Activated naive CD8-positive, alpha-beta T cell treated with anti-CD3 and anti-CD28 coated beads, Interleukin-2, amount 50 U/mL, for 24 hours (primary cell): Measurements from ENCODE around the gene FAM89A.
A peak's percentile ranks its signal among the peaks of the same experiment; 100 is the strongest.

Experiments used
- ATAC-seq: fragments of 150-1000 bp; cut with Tn5 transposase; one replicate; pipeline ENCODE4 v1.10.0; 2021
- DNase-seq: peaks from one replicate; pipeline ENCODE4 v3.0.0; 2021
- H3K27ac Mint-ChIP-seq: one replicate; pipeline ENCODE4 v1.8.0; 2021; ENCODE audit warnings: mild to moderate bottlenecking, mixed read lengths
- H3K27me3 Mint-ChIP-seq: one replicate; pipeline ENCODE4 v1.8.0; 2021; ENCODE audit warnings: mixed read lengths
- H3K36me3 Mint-ChIP-seq: one replicate; pipeline ENCODE4 v1.8.0; 2021; ENCODE audit warnings: low read depth, mixed read lengths
- H3K4me1 Mint-ChIP-seq: one replicate; pipeline ENCODE4 v1.8.0; 2021; ENCODE audit warnings: mixed read lengths
- H3K4me3 Mint-ChIP-seq: one replicate; pipeline ENCODE4 v1.8.0; 2021; ENCODE audit warnings: mild to moderate bottlenecking, moderate library complexity, mixed read lengths
- H3K9me3 Mint-ChIP-seq: one replicate; pipeline ENCODE4 v1.8.0; 2021; ENCODE audit warnings: mixed read lengths

The FAM89A gene

GRCh38 chr1:230979389-230979716, 60.7 kb downstream of the FAM89A start:
- Mint-ChIP-seq H3K27ac (peak overlapping the region; percentile 94), H3K9me3 (no peaks in the 10 kb centered on the region), H3K4me1 (peaks cover 24% of the 10 kb centered on the region), H3K4me3 (no peak overlapping the region), H3K36me3 (peaks cover 16% of the 10 kb centered on the region), H3K27me3 (no peaks in the 10 kb centered on the region)
- no peak for DNase-seq
- ATAC-seq = no peak

GRCh38 chr1:230978491-230979388, 61.3 kb downstream of the FAM89A start, which contains the start of the genes ARV1 and TTC13:
Gene ARV1 (plus strand): TSS chr1:230979094. CDS start chr1:230979106, 12 bp downstream.
Gene TTC13 (minus strand): TSS chr1:230978861. CDS start chr1:230978830, 31 bp downstream.
- H3K9me3 Mint-ChIP-seq = no peaks in the 10 kb centered on the region
- peaks cover 20% of the 10 kb centered on the region for H3K36me3 Mint-ChIP-seq
- peak within 1 kb of the TSS; percentile 94 for H3K27ac Mint-ChIP-seq
- ATAC-seq (peak; percentile 97), DNase-seq (peak; percentile 96)
- peaks cover 30% of the 10 kb centered on the region for H3K4me1 Mint-ChIP-seq
- H3K27me3 Mint-ChIP-seq = no peaks in the 10 kb centered on the region
- peak within 1 kb of the TSS; percentile 91 for H3K4me3 Mint-ChIP-seq

GRCh38 chr1:230977761-230978490, 62.1 kb downstream of the FAM89A start:
- H3K4me1 Mint-ChIP-seq = peaks cover 38% of the 10 kb centered on the region
- ATAC-seq (peak; percentile 6), DNase-seq (peak; percentile 48)
- H3K27me3 Mint-ChIP-seq = no peaks in the 10 kb centered on the region
- H3K9me3 Mint-ChIP-seq = no peaks in the 10 kb centered on the region
- peak overlapping the region; percentile 91 for H3K4me3 Mint-ChIP-seq
- peak overlapping the region; percentile 90 for H3K27ac Mint-ChIP-seq
- peaks cover 20% of the 10 kb centered on the region for H3K36me3 Mint-ChIP-seq

GRCh38 chr1:230976825-230977747, 63.0 kb downstream of the FAM89A start:
- DNase-seq = peak; percentile 20
- Mint-ChIP-seq H3K27me3 (no peaks in the 10 kb centered on the region), H3K4me3 (peak overlapping the region; percentile 91), H3K4me1 (peaks cover 46% of the 10 kb centered on the region), H3K36me3 (peaks cover 20% of the 10 kb centered on the region), H3K9me3 (no peaks in the 10 kb centered on the region), H3K27ac (peak overlapping the region; percentile 90)
- ATAC-seq = no peak

- Mint-ChIP-seq H3K27ac (peak overlapping the region; percentile 15), H3K4me3 (no peak overlapping the region), H3K9me3 (no peaks in the 10 kb centered on the region), H3K27me3 (no peaks in the 10 kb centered on the region), H3K36me3 (peaks cover 20% of the 10 kb centered on the region), H3K4me1 (peaks cover 53% of the 10 kb centered on the region)
- DNase-seq (no peak), ATAC-seq (no peak)
Measured at GRCh38 chr1:230976360-230976759, 63.7 kb downstream of the FAM89A start.

- peaks cover 20% of the 10 kb centered on the region for H3K36me3 Mint-ChIP-seq
- H3K4me1 Mint-ChIP-seq = peaks cover 53% of the 10 kb centered on the region
- DNase-seq = no peak
- no peaks in the 10 kb centered on the region for H3K27me3 Mint-ChIP-seq
- peak overlapping the region; percentile 17 for H3K27ac Mint-ChIP-seq
- no peak overlapping the region for H3K4me3 Mint-ChIP-seq
- no peak for ATAC-seq
- H3K9me3 Mint-ChIP-seq = no peaks in the 10 kb centered on the region
Measured at GRCh38 chr1:230975636-230976035, 64.4 kb downstream of the FAM89A start.

- peaks cover 19% of the 10 kb centered on the region for H3K36me3 Mint-ChIP-seq
- H3K4me3 Mint-ChIP-seq = peak overlapping the region; percentile 29
- peak; percentile 38 for DNase-seq
- peak overlapping the region; percentile 76 for H3K27ac Mint-ChIP-seq
- H3K27me3 Mint-ChIP-seq = no peaks in the 10 kb centered on the region
- ATAC-seq = peak; percentile 80
- peaks cover 59% of the 10 kb centered on the region for H3K4me1 Mint-ChIP-seq
- no peaks in the 10 kb centered on the region for H3K9me3 Mint-ChIP-seq
Measured at GRCh38 chr1:230972855-230973271, 67.2 kb downstream of the FAM89A start.

- H3K27me3 Mint-ChIP-seq = no peaks in the 10 kb centered on the region
- H3K27ac Mint-ChIP-seq = peak overlapping the region; percentile 0
- peaks cover 17% of the 10 kb centered on the region for H3K36me3 Mint-ChIP-seq
- peaks cover 51% of the 10 kb centered on the region for H3K4me1 Mint-ChIP-seq
- H3K9me3 Mint-ChIP-seq = no peaks in the 10 kb centered on the region
- DNase-seq = no peak
- no peak for ATAC-seq
- H3K4me3 Mint-ChIP-seq = no peak overlapping the region
Measured at GRCh38 chr1:230971771-230972170, 68.3 kb downstream of the FAM89A start.

GRCh38 chr1:230970432-230970831, 69.6 kb downstream of the FAM89A start:
- H3K36me3 Mint-ChIP-seq = peaks cover 6% of the 10 kb centered on the region
- H3K9me3 Mint-ChIP-seq = no peaks in the 10 kb centered on the region
- no peak overlapping the region for H3K27ac Mint-ChIP-seq
- ATAC-seq (no peak), DNase-seq (no peak)
- H3K4me1 Mint-ChIP-seq = peaks cover 41% of the 10 kb centered on the region
- H3K27me3 Mint-ChIP-seq = no peaks in the 10 kb centered on the region
- H3K4me3 Mint-ChIP-seq = no peak overlapping the region
